Body of pancreas (tissue), 4 donors: ENCODE measurements around the gene MRPS16. TPM values are rescaled to one million over a fixed set of nuclear protein-coding genes. Genes with fewer than 3 reads are reported as not detected.

Experiments
- ATAC-seq: fragments of 150-250 bp; one replicate; pipeline ENCODE4 v1.9.1; 2016
- DNase-seq, 4 donors: peaks; one replicate each; pipeline ENCODE4 v3.0.0-alpha.2; 2019
- H3K27ac ChIP-seq, 4 donors: fragments of 200-600 bp; sonication (generic); 1 replicate in 3 of 4; 2 replicates in 1 of 4; pipeline versions ENCODE4 v1.5.1 to v1.6.1; 2016 to 2019; ENCODE audit warnings: mild to moderate bottlenecking in 1 of 4, mixed read lengths in 1 of 4, moderate library complexity in 1 of 4
- H3K27me3 ChIP-seq, 2 donors: fragments of 200-600 bp; sonication (generic); one replicate each; pipeline ENCODE4 v1.6.0; 2016; ENCODE audit warnings: mild to moderate bottlenecking in 1 of 2
- H3K36me3 ChIP-seq, 2 donors: fragments of 200-600 bp; sonication (generic); replicated peaks in 1 of 2; 2 replicates each; pipeline ENCODE4 v1.5.1; 2016; ENCODE audit warnings: low read depth in 2 of 2; ENCODE audit not compliant: insufficient read depth in 1 of 2
- H3K4me1 ChIP-seq: fragments of 200-600 bp; sonication (generic); one replicate; pipeline ENCODE4 v1.6.0; 2016
- H3K4me3 ChIP-seq, 2 donors: fragments of 200-600 bp; sonication (generic); 1 replicate in 1 of 2; 2 replicates in 1 of 2; pipeline ENCODE4 v1.5.1; 2016 to 2019
- H3K9me3 ChIP-seq, 3 donors: fragments of 200-600 bp; sonication (generic); 1 replicate in 2 of 3; 2 replicates in 1 of 3; pipeline ENCODE4 v1.5.1; 2016
- POLR2A ChIP-seq, 3 donors: fragments of 450-650 bp; IDR thresholded peaks; one replicate each; pipeline ENCODE4 v1.6.1; 2016; ENCODE audit warnings: antibody characterized with exemption in 3 of 3, mild to moderate bottlenecking in 2 of 3
- WGBS, 2 donors: methylation state at CpG; one replicate each; pipeline ENCODE4 v1.1.5; 2017; 5-methylcytosine and 5-hydroxymethylcytosine counted together
- intact Hi-C: fragments of 100-400 bp; cut with DNase I; formaldehyde crosslinking; loops from one replicate; pipeline ENCODE4 v1.15.1; 2023
- small RNA-seq: library from RNA; depleted of rRNA; stranded (forward); fragments of <200 nt; gene quantifications from one replicate; pipeline ENCODE3, GENCODE V24; 2016
- total RNA-seq, 2 donors: library from RNA; depleted of rRNA; stranded (reverse); fragments of >200 nt; gene quantifications; one replicate each; pipeline ENCODE4 v1.1.0, GENCODE V29; 2016
- TF ChIP-seq, protein P1 (sequence below), 7 experiments: fragments of 450-650 bp in 4 of 7; fragments of 200-600 bp in 3 of 7; sonication (generic) in 3 of 7; IDR thresholded peaks; one replicate each; pipeline ENCODE4 v1.5.1; 2016 to 2019; ENCODE audit warnings: antibody characterized with exemption in 7 of 7

The MRPS16 gene
- total RNA-seq, 2 donors from 2014 or later: 18.7 to 24.7 TPM

GRCh38 chr10:73206385-73206784, 46.1 kb downstream of the MRPS16 start:
- Histone ChIP-seq H3K27ac (no peak overlapping the region), H3K36me3 (peaks cover 0 to 4% of the 10 kb centered on the region in 2 donors), H3K4me1 (peaks cover 3% of the 10 kb centered on the region), H3K27me3 (no peaks in the 10 kb centered on the region), H3K9me3 (no peaks in the 10 kb centered on the region), H3K4me3 (no peak overlapping the region)
- DNase-seq (no peak), ATAC-seq (no peak)
- WGBS, 2 donors: 97 to 98% methylated on average over 5 of the region's 5 CpGs
- intact Hi-C loops: no loop called here
- no peak for TF ChIP-seq POLR2A (IDR thresholded peaks at IDR 0.05)
- TF ChIP-seq, protein P1, sequence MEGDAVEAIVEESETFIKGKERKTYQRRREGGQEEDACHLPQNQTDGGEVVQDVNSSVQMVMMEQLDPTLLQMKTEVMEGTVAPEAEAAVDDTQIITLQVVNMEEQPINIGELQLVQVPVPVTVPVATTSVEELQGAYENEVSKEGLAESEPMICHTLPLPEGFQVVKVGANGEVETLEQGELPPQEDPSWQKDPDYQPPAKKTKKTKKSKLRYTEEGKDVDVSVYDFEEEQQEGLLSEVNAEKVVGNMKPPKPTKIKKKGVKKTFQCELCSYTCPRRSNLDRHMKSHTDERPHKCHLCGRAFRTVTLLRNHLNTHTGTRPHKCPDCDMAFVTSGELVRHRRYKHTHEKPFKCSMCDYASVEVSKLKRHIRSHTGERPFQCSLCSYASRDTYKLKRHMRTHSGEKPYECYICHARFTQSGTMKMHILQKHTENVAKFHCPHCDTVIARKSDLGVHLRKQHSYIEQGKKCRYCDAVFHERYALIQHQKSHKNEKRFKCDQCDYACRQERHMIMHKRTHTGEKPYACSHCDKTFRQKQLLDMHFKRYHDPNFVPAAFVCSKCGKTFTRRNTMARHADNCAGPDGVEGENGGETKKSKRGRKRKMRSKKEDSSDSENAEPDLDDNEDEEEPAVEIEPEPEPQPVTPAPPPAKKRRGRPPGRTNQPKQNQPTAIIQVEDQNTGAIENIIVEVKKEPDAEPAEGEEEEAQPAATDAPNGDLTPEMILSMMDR (IDR thresholded peaks at IDR 0.05): no peak

- Histone ChIP-seq H3K27me3 (no peaks in the 10 kb centered on the region), H3K4me1 (no peaks in the 10 kb centered on the region), H3K9me3 (no peaks in the 10 kb centered on the region), H3K27ac (no peak overlapping the region), H3K36me3 (peaks cover 0 to 4% of the 10 kb centered on the region in 2 donors), H3K4me3 (no peak overlapping the region)
- 85 to 96% methylated on average over 1 of the region's 1 CpG for WGBS, 2 donors
- no peak for TF ChIP-seq POLR2A (IDR thresholded peaks at IDR 0.05)
- TF ChIP-seq, protein P1 (IDR thresholded peaks at IDR 0.05): no peak
- no peak for ATAC-seq
- intact Hi-C loops: no loop called here
- no peak for DNase-seq
These were observed 46.6 kb downstream of the MRPS16 start for GRCh38 chr10:73205890-73206289.

- Histone ChIP-seq H3K36me3 (peaks cover 0 to 3% of the 10 kb centered on the region in 2 donors), H3K27me3 (no peaks in the 10 kb centered on the region), H3K9me3 (no peaks in the 10 kb centered on the region), H3K27ac (no peak overlapping the region), H3K4me1 (no peaks in the 10 kb centered on the region), H3K4me3 (no peak overlapping the region)
- intact Hi-C loops: no loop called here
- no peak for DNase-seq
- TF ChIP-seq, protein P1 (IDR thresholded peaks at IDR 0.05): no peak
- TF ChIP-seq POLR2A (IDR thresholded peaks at IDR 0.05): no peak
- ATAC-seq: no peak
- 90% methylated on average over 3 of the region's 3 CpGs for WGBS, 2 donors
These were observed 47.4 kb downstream of the MRPS16 start for GRCh38 chr10:73205081-73205480.

Small RNA genes lying within 50 kb of the gene (small RNA-seq; reads per million reads assigned to genes)
- gene RNU6-833P: not detected

Other genes starting within 250 kb of the MRPS16 start
- gene P4HA1, start 155.8 kb downstream of the MRPS16 start, total RNA-seq: 10 to 100 TPM; 11.9 to 21.5 TPM
- 1 to 10 TPM; 2.3 to 3.3 TPM for gene NUDT13, start 142.2 kb downstream of the MRPS16 start, total RNA-seq
- gene ECD, start 84.6 kb downstream of the MRPS16 start, total RNA-seq: 10 to 100 TPM; 14.8 to 19.8 TPM
- gene FAM149B1, start 84.5 kb downstream of the MRPS16 start, total RNA-seq: 10 to 100 TPM in 1 of 2 donors, 1 to 10 TPM in 1; 4.9 to 17.1 TPM
- gene DNAJC9, start 5.4 kb downstream of the MRPS16 start, total RNA-seq: 1 to 10 TPM; 5.9 to 9.6 TPM
- gene CFAP70, start 106.2 kb upstream of the MRPS16 start, total RNA-seq: 10 to 100 TPM in 1 of 2 donors, 1 to 10 TPM in 1; 8.8 to 11.5 TPM
- 10 to 100 TPM; 22.7 to 46.2 TPM for gene ANXA7, start 161.4 kb upstream of the MRPS16 start, total RNA-seq
- gene MSS51, start 180.9 kb upstream of the MRPS16 start, total RNA-seq: 1 to 10 TPM; 2.3 to 3.9 TPM
- 10 to 100 TPM; 20.4 to 27.5 TPM for gene PPP3CB, start 243.4 kb upstream of the MRPS16 start, total RNA-seq